HG02588 (cell line): ENCODE data around the gene TIA1.
A peak's percentile ranks its signal among the peaks of the same experiment; 100 is the strongest.

Experiments used
- ATAC-seq: cut with Tn5 transposase; IDR thresholded peaks from one replicate; pipeline ENCODE4 v1.9.1; 2021; ENCODE audit warnings: mild to moderate bottlenecking, moderate library complexity; ENCODE audit not compliant: unreplicated experiment

TIA1 gene

GRCh38 chr2:70161069-70161534, 87.3 kb downstream of the TIA1 start:
- peak; percentile 70 for ATAC-seq

- ATAC-seq, result no peak
These were observed 87.9 kb downstream of the TIA1 start for GRCh38 chr2:70160545-70160944.
